G401.6 (cell line): Measurements from ENCODE around the gene DCD.
A peak's percentile ranks its signal among the peaks of the same experiment; 100 is the strongest.
"Not testable (repeated sequence)": the region's sequence is repeated elsewhere in the genome, so short reads cannot be mapped to it uniquely, and the experiment has no call there.

Experiments
- FAIRE-seq: peaks from 2 replicates; lab custom pipeline; 2012; peaks lifted over from hg19 to GRCh38; lab: Jason Lieb, UNC

Gene DCD

GRCh38 chr12:54648265-54648664, at the start of gene DCD:
Gene DCD (minus strand): TSS chr12:54648365. CDS start chr12:54648303, 62 bp downstream.
- no peak for FAIRE-seq

- no peak for FAIRE-seq
These were observed 49.7 kb upstream of the DCD start for GRCh38 chr12:54697851-54698250.

- FAIRE-seq = no peak
These were observed 44.2 kb upstream of the DCD start for GRCh38 chr12:54692353-54692752.

GRCh38 chr12:54689984-54690383, 41.8 kb upstream of the DCD start:
- no peak for FAIRE-seq

- no peak for FAIRE-seq
These were observed 40.8 kb upstream of the DCD start for GRCh38 chr12:54689034-54689372.

GRCh38 chr12:54688309-54689033, 40.3 kb upstream of the DCD start:
- FAIRE-seq = no peak

GRCh38 chr12:54684636-54685630, 36.8 kb upstream of the DCD start:
- FAIRE-seq = no peak

- FAIRE-seq = no peak
These were observed 35.2 kb upstream of the DCD start for GRCh38 chr12:54683398-54683797.

- FAIRE-seq = no peak
These were observed 34.5 kb upstream of the DCD start for GRCh38 chr12:54682674-54683073.

GRCh38 chr12:54680374-54680773, 32.2 kb upstream of the DCD start:
- no peak for FAIRE-seq

GRCh38 chr12:54678131-54678530, 30.0 kb upstream of the DCD start:
- no peak for FAIRE-seq

GRCh38 chr12:54667945-54668344, 19.8 kb upstream of the DCD start:
- FAIRE-seq = no peak

- FAIRE-seq = no peak
These were observed 17.8 kb upstream of the DCD start for GRCh38 chr12:54666008-54666407.

- FAIRE-seq = not testable (repeated sequence)
These were observed 17.0 kb upstream of the DCD start for GRCh38 chr12:54665022-54665635.

GRCh38 chr12:54663603-54664002, 15.4 kb upstream of the DCD start:
- peak; percentile 92 for FAIRE-seq

- FAIRE-seq = no peak
These were observed 13.9 kb upstream of the DCD start for GRCh38 chr12:54662026-54662425.

GRCh38 chr12:54661048-54661447, 12.9 kb upstream of the DCD start:
- no peak for FAIRE-seq

GRCh38 chr12:54660320-54660962, 12.3 kb upstream of the DCD start:
- FAIRE-seq = no peak

- FAIRE-seq = no peak
These were observed 10.4 kb upstream of the DCD start for GRCh38 chr12:54658306-54659264.

GRCh38 chr12:54657105-54657607, 9.0 kb upstream of the DCD start:
- no peak for FAIRE-seq

- no peak for FAIRE-seq
These were observed 6.8 kb upstream of the DCD start for GRCh38 chr12:54654926-54655325.
